K562 (cell line): ENCODE data around the gene TRPC4AP. TPM values are rescaled to one million over a fixed set of nuclear protein-coding genes. Genes with fewer than 3 reads are reported as not detected.

Experiments used
- ATAC-seq: fragments of 200-7000 bp; cut with Tn5 transposase; 3 replicates; pipeline ENCODE4 v1.9.1; 2020; ENCODE audit warnings: moderate library complexity
- BruUV-seq: library from RNA; stranded (reverse); fragments of 400-500 nt; replicated peaks from 2 replicates; lab custom pipeline; 2021; lab: Mats Ljungman, UMichigan
- CTCF ChIA-PET: fragments of 300-600 bp; formaldehyde crosslinking; extraction: SDS; loops from one replicate; lab custom pipeline; 2021; ENCODE audit warnings: low intra/inter-chr PET ratio; lab: Yijun Ruan, JAX
- POLR2A ChIA-PET: fragments of 300-600, 350-650 bp; sonication (Branson Sonifier 250); formaldehyde crosslinking; extraction: SDS; loops from one replicate; lab custom pipeline; 2021; ENCODE audit warnings: antibody characterized with exemption, inconsistent platforms; lab: Yijun Ruan, JAX
- DNase-seq, 4 experiments: peaks; one replicate each; pipeline versions ENCODE4 v3.0.0 to v3.0.0-alpha.2; 2011 to 2018; ENCODE audit warnings: low spot score in 3 of 4, mixed read lengths in 3 of 4; ENCODE audit errors: extremely low read depth in 1 of 4
- FAIRE-seq: peaks from 2 replicates; lab custom pipeline; 2011; peaks lifted over from hg19 to GRCh38; lab: Jason Lieb, UNC
- H2AFZ ChIP-seq: 2 replicates; pipeline ENCODE4 v1.6.0; 2011; ENCODE audit warnings: low read depth, low read length, control low read depth, inconsistent platforms
- H3K27ac ChIP-seq: fragments of 200-600 bp; 3 replicates; pipeline ENCODE4 v1.8.0; 2011; ENCODE audit warnings: low read depth, mild to moderate bottlenecking, control low read depth, inconsistent platforms, low read length, moderate library complexity, mixed read lengths; ENCODE audit errors: extremely low read depth
- H3K27me3 ChIP-seq, 2 experiments: fragments of 300-600 bp in 1 of 2; 2 replicates in 1 of 2; 3 replicates in 1 of 2; pipeline versions ENCODE4 v1.6.0 to v1.8.0; 2011; ENCODE audit warnings: inconsistent platforms in 2 of 2, low read length in 2 of 2, mild to moderate bottlenecking in 1 of 2, mixed read lengths in 1 of 2, moderate library complexity in 1 of 2; ENCODE audit not compliant: control insufficient read depth in 2 of 2, insufficient read depth in 2 of 2
- H3K36me3 ChIP-seq: fragments of 300-600 bp; 3 replicates; pipeline ENCODE4 v1.8.0; 2011; ENCODE audit warnings: mild to moderate bottlenecking, low read length, inconsistent platforms; ENCODE audit not compliant: control insufficient read depth, insufficient read depth
- H3K4me1 ChIP-seq, 2 experiments: fragments of 200-600 bp in 1 of 2; replicated peaks in 1 of 2; 2 replicates in 1 of 2; 3 replicates in 1 of 2; pipeline versions ENCODE4 v1.5.1 to v1.8.0; 2011; ENCODE audit warnings: inconsistent platforms in 2 of 2, low read length in 2 of 2, mild to moderate bottlenecking in 1 of 2, mixed read lengths in 1 of 2, moderate library complexity in 1 of 2; ENCODE audit not compliant: control insufficient read depth in 2 of 2, insufficient read depth in 2 of 2
- H3K4me2 ChIP-seq: 2 replicates; pipeline ENCODE4 v1.6.1; 2011; ENCODE audit warnings: low read length, control low read depth, inconsistent platforms, mixed read lengths; ENCODE audit not compliant: insufficient read depth
- H3K4me3 ChIP-seq: fragments of 200-600 bp; sonication (generic), shearing (Covaris generic); 2 replicates; pipeline ENCODE4 v1.5.1; 2016; ENCODE audit warnings: control low read depth, inconsistent platforms
- H3K79me2 ChIP-seq: fragments of 200-600 bp; 3 replicates; pipeline ENCODE4 v1.8.0; 2011; ENCODE audit warnings: low read length, inconsistent platforms; ENCODE audit not compliant: control insufficient read depth, insufficient read depth
- H3K9ac ChIP-seq, 2 experiments: 2 replicates each; pipeline versions ENCODE4 v1.6.0 to v1.6.1; 2011; ENCODE audit warnings: low read depth in 2 of 2, low read length in 2 of 2, control low read depth in 1 of 2, inconsistent platforms in 1 of 2, mild to moderate bottlenecking in 1 of 2, mixed read lengths in 1 of 2; ENCODE audit not compliant: insufficient read depth in 1 of 2
- H3K9me1 ChIP-seq: one replicate; pipeline ENCODE4 v1.6.0; 2011; ENCODE audit warnings: inconsistent platforms, mild to moderate bottlenecking, low read length, moderate library complexity; ENCODE audit not compliant: control insufficient read depth, insufficient read depth
- H3K9me3 ChIP-seq: replicated peaks from 2 replicates; pipeline ENCODE4 v1.5.1; 2011; ENCODE audit warnings: low read depth, low read length, inconsistent platforms; ENCODE audit not compliant: control insufficient read depth, insufficient read depth
- H4K20me1 ChIP-seq: replicated peaks from 2 replicates; pipeline ENCODE4 v1.6.1; 2011; ENCODE audit warnings: low read length, inconsistent platforms, mixed read lengths; ENCODE audit not compliant: control insufficient read depth, insufficient read depth
- ELF1 ChIP-seq: fragments of 200-800 bp; sonication (Bioruptor generic); IDR thresholded peaks from 2 replicates; pipeline ENCODE4 v1.6.1; 2016; ENCODE audit warnings: missing genetic modification characterization, missing compliant biosample characterization
- MTA2 ChIP-seq: fragments of 450-650 bp; IDR thresholded peaks from 2 replicates; pipeline ENCODE4 v1.6.1; 2016; ENCODE audit warnings: low read depth
- NCOA4 ChIP-seq: fragments of 450-650 bp; IDR thresholded peaks from 2 replicates; pipeline ENCODE4 v1.6.1; 2018; ENCODE audit warnings: mild to moderate bottlenecking; ENCODE audit not compliant: partially characterized antibody
- POLR2AphosphoS2 ChIP-seq: IDR thresholded peaks from 2 replicates; pipeline ENCODE4 v1.6.1; 2012; ENCODE audit warnings: low read length, improper control_type of control experiment
- RBM25 ChIP-seq: fragments of 200-400 bp; formaldehyde crosslinking; IDR thresholded peaks from 2 replicates; pipeline ENCODE4 v1.6.1; 2018; ENCODE audit warnings: low read length, low read depth, moderate library complexity; ENCODE audit not compliant: severe bottlenecking
- RBM34 ChIP-seq: fragments of 200-400 bp; formaldehyde crosslinking; IDR thresholded peaks from 2 replicates; pipeline ENCODE4 v1.6.1; 2018; ENCODE audit warnings: low read length, borderline replicate concordance; ENCODE audit not compliant: insufficient read depth
- SRF ChIP-seq, 2 experiments: fragments of 250-450, 450-650 bp in 1 of 2; sonication (Bioruptor Pico) in 1 of 2; sonication (generic) in 1 of 2; formaldehyde crosslinking; IDR thresholded peaks; 2 replicates each; pipeline versions ENCODE4 v1.5.0 to v1.5.1; 2020 to 2022; ENCODE audit warnings: mild to moderate bottlenecking in 1 of 2, missing genetic modification reagents in 1 of 2
- TEAD4 ChIP-seq, 2 experiments: sonication (generic) in 1 of 2; formaldehyde crosslinking in 1 of 2; IDR thresholded peaks; 2 replicates each; pipeline versions ENCODE4 v1.6.1 to v1.8.0; 2012 to 2022; ENCODE audit warnings: borderline replicate concordance in 1 of 2, inconsistent platforms in 1 of 2, low read length in 1 of 2, mild to moderate bottlenecking in 1 of 2, missing genetic modification reagents in 1 of 2
- ZNF3 ChIP-seq: fragments of 250-450 bp; sonication (Bioruptor Pico); IDR thresholded peaks from 2 replicates; pipeline ENCODE4 v1.5.0; 2021; ENCODE audit warnings: mild to moderate bottlenecking, moderate library complexity
- ZNF589 ChIP-seq: fragments of 200-800 bp; sonication (Bioruptor generic); IDR thresholded peaks from 2 replicates; pipeline ENCODE4 v1.6.1; 2016; ENCODE audit warnings: low read depth, missing genetic modification characterization, missing compliant biosample characterization
- WGBS: fragments of 100-300 bp; shearing (Covaris generic); methylation state at CpG from one replicate; pipeline ENCODE4 v1.1.6; 2016; ENCODE audit warnings: low coverage, mixed read lengths; ENCODE audit not compliant: insufficient coverage; ENCODE audit errors: missing lambda C conversion rate; 5-methylcytosine and 5-hydroxymethylcytosine counted together
- in situ Hi-C: fragments of 300-500 bp; cut with MboI; formaldehyde crosslinking; loops from 4 replicates; pipeline ENCODE4 v1.15.0; 2018; ENCODE audit warnings: inconsistent platforms, mixed read lengths
- intact Hi-C: fragments of 100-400 bp; cut with micrococcal nuclease; formaldehyde crosslinking; loops from 2 replicates; pipeline ENCODE4 v1.14.2; 2022
- polyA plus RNA-seq, 8 experiments: library from polyadenylated mRNA; depleted of rRNA in 4 of 8; stranded (reverse) in 5 of 8; unstranded in 3 of 8; fragments of >200 nt; fragmentation: Nextera tagmentation in 2 of 8; fragmentation: Illumina TruSeq in 1 of 8; extraction: Ambion mirVana in 2 of 8; extraction: Trizol in 1 of 8; gene quantifications; 2 replicates each; pipeline versions ENCODE4 v1.2.1 to v1.2.3, GENCODE V29; 2011 to 2014; ENCODE audit warnings: inconsistent platforms in 1 of 8, missing spikeins in 1 of 8
- total RNA-seq, 7 experiments: library from RNA; depleted of rRNA in 6 of 7; stranded (reverse); fragments of >200 nt in 6 of 7; fragmentation: Illumina TruSeq in 2 of 7; extraction: Trizol in 2 of 7; gene quantifications; 2 replicates each; pipeline versions ENCODE4 v1.2.1 to v1.2.3, GENCODE V29; 2011 to 2021; ENCODE audit warnings: low replicate concordance in 1 of 7
- TF ChIP-seq, protein P1 (sequence below): fragments of 450-650 bp; formaldehyde crosslinking; IDR thresholded peaks from 2 replicates; pipeline ENCODE4 v1.4.0; 2022; ENCODE audit warnings: missing genetic modification characterization

TRPC4AP gene
- total and polyA plus RNA-seq, 9 of the 15 experiments (the other 6 are each of a cell fraction or from before 2014, with no cell fraction given) = 2.3 to 70.3 (median 33.3) TPM

DNA sequence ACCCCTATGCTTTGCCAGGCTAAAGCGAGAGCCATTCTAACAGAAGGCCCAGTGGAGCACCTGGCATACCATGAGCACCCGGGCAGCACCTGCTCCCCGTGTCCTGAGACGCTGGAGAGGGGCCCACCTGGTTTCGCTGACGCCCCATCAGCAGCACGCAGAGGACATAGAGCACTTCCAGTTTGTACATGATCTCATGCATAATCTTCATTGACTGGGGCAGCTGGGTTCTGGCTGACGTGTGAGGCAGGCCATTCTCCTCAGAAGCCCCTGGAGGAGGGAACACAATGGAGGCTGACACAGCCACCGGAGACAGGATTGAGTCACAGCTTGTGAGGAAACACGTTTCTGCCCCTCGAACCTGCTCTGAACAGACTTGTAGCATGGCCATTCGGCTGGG, 71.5 kb downstream of the TRPC4AP start:
- ChIA-PET CTCF (no interaction called here), POLR2A (interaction anchor here (0.6 to 1.2 kb wide), 3 partner anchors 10 to 620 kb away, joined by 3 to 5 read pairs (median 3); partner anchors contain the start of gene MYH7B)
- no peak for ATAC-seq
- intact Hi-C loops (no loop called here), in situ Hi-C loops (no loop called here)
- no TSS peak for BruUV-seq
- H3K9me3 ChIP-seq = no peaks in the 10 kb centered on the region
- 89% methylated on average over 12 of the region's 12 CpGs for WGBS
- H3K4me1 ChIP-seq = no peaks in the 10 kb centered on the region
- H3K9me1 ChIP-seq = no peaks in the 10 kb centered on the region
- no peak overlapping the region for H3K27ac ChIP-seq
- no peak for FAIRE-seq
- DNase-seq = no peak
- H3K4me2 ChIP-seq = no peak overlapping the region
- no peak overlapping the region for H2AFZ ChIP-seq
- H3K9ac ChIP-seq = no peak overlapping the region
- no peaks in the 10 kb centered on the region for H3K27me3 ChIP-seq
- H3K36me3 ChIP-seq = peaks cover 89% of the 10 kb centered on the region
- H4K20me1 ChIP-seq = no peaks in the 10 kb centered on the region; the same call in 1 of the 2 replicates
- no peak overlapping the region for H3K4me3 ChIP-seq
- no peaks in the 10 kb centered on the region for H3K79me2 ChIP-seq
- TF ChIP-seq, protein P1, sequence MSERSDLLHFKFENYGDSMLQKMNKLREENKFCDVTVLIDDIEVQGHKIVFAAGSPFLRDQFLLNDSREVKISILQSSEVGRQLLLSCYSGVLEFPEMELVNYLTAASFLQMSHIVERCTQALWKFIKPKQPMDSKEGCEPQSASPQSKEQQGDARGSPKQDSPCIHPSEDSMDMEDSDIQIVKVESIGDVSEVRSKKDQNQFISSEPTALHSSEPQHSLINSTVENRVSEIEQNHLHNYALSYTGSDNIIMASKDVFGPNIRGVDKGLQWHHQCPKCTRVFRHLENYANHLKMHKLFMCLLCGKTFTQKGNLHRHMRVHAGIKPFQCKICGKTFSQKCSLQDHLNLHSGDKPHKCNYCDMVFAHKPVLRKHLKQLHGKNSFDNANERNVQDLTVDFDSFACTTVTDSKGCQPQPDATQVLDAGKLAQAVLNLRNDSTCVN (CRISPR knock-in tag) = no peak
- TF ChIP-seq ELF1 (tag) = no peak
- TF ChIP-seq RBM34 = no peak
- no peak for TF ChIP-seq MTA2
- TF ChIP-seq NCOA4 = no peak
- TF ChIP-seq TEAD4 (IDR thresholded peaks at IDR 0.05; ENCODE audit: low read length) = no peak
- TF ChIP-seq TEAD4 (CRISPR knock-in tag; IDR thresholded peaks at IDR 0.05; ENCODE audit: borderline replicate concordance) = no peak
- TF ChIP-seq POLR2AphosphoS2 = no peak
- no peak for TF ChIP-seq SRF (CRISPR knock-in tag; IDR thresholded peaks at IDR 0.05)
- TF ChIP-seq RBM25 = no peak
- TF ChIP-seq ZNF589 = no peak
- TF ChIP-seq ZNF3 = no peak
